Mammary epithelial cell (primary cell): ENCODE measurements around the gene MUC5AC.
"Not testable (repeated sequence)": the region's sequence is repeated elsewhere in the genome, so short reads cannot be mapped to it uniquely, and the experiment has no call there.

Experiments
- CTCF ChIP-seq, 2 donors: IDR thresholded peaks in 1 of 2; conservative IDR thresholded peaks in 1 of 2; 2 replicates each; pipeline ENCODE4 v1.5.1; 2011 to 2012; ENCODE audit warnings: inconsistent platforms in 2 of 2, low read length in 2 of 2, mild to moderate bottlenecking in 2 of 2, control low read depth in 1 of 2, low read depth in 1 of 2; ENCODE audit not compliant: insufficient read depth in 1 of 2; ENCODE audit errors: extremely low read depth in 1 of 2
- EZH2 ChIP-seq: IDR thresholded peaks from 2 replicates; pipeline ENCODE4 v1.6.1; 2012; ENCODE audit warnings: low read length, inconsistent platforms, borderline replicate concordance

DNA sequence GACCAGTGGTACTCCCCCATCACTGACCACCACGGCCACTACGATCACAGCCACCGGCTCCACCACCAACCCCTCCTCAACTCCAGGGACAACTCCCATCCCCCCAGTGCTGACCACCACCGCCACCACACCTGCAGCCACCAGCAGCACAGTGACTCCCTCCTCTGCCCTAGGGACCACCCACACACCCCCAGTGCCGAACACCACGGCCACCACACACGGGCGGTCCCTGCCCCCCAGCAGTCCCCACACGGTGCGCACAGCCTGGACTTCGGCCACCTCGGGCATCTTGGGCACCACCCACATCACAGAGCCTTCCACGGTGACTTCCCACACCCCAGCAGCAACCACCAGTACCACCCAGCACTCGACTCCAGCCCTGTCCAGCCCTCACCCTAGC, 89.3 kb downstream of the MUC5AC start:
- TF ChIP-seq CTCF (conservative IDR thresholded peaks at IDR 0.05 in 1 of 2, IDR thresholded peaks at IDR 0.05 in 1 of 2; ENCODE audit: extremely low read depth in 1 of 2, insufficient read depth in 1 of 2, low read depth in 1 of 2, low read length in 2 of 2); EZH2: not testable (repeated sequence)
